Aorta (tissue), 5 donors: ENCODE results near the gene ZCCHC17. TPM values are rescaled to one million over a fixed set of nuclear protein-coding genes. Genes with fewer than 3 reads are reported as not detected.

ENCODE experiments used
- ATAC-seq: fragments of 200-7000 bp; cut with Tn5 transposase; one replicate; pipeline ENCODE4 v1.9.1; 2022; ENCODE audit warnings: moderate library complexity; ENCODE audit not compliant: low FRiP score
- DNase-seq, 2 donors: peaks; one replicate each; pipeline ENCODE4 v3.0.0-alpha.2; 2020
- H3K27ac ChIP-seq, 2 donors: one replicate each; pipeline ENCODE4 v1.5.1; 2013; ENCODE audit warnings: low read length in 2 of 2, mild to moderate bottlenecking in 2 of 2, moderate library complexity in 2 of 2, control low read depth in 1 of 2, inconsistent platforms in 1 of 2, low read depth in 1 of 2
- H3K27me3 ChIP-seq, 2 donors: one replicate each; pipeline ENCODE4 v1.6.1; 2013; ENCODE audit warnings: control low read depth in 1 of 2, low read length in 1 of 2, mild to moderate bottlenecking in 1 of 2, moderate library complexity in 1 of 2; ENCODE audit not compliant: insufficient read depth in 2 of 2, control insufficient read depth in 1 of 2
- H3K36me3 ChIP-seq, 2 donors: one replicate each; pipeline ENCODE4 v1.6.1; 2013; ENCODE audit warnings: control low read depth in 1 of 2, low read length in 1 of 2, mild to moderate bottlenecking in 1 of 2; ENCODE audit not compliant: insufficient read depth in 2 of 2, control insufficient read depth in 1 of 2
- H3K4me1 ChIP-seq, 2 donors: one replicate each; pipeline ENCODE4 v1.6.1; 2013; ENCODE audit warnings: low read length in 2 of 2, control low read depth in 1 of 2, mild to moderate bottlenecking in 1 of 2, moderate library complexity in 1 of 2; ENCODE audit not compliant: insufficient read depth in 2 of 2, control insufficient read depth in 1 of 2
- H3K4me3 ChIP-seq, 2 donors: one replicate each; pipeline ENCODE4 v1.5.1; 2013; ENCODE audit warnings: low read length in 2 of 2, control low read depth in 1 of 2, mild to moderate bottlenecking in 1 of 2
- H3K9me3 ChIP-seq: one replicate; pipeline ENCODE4 v1.6.1; 2013; ENCODE audit warnings: mild to moderate bottlenecking, low read length; ENCODE audit not compliant: control insufficient read depth
- WGBS, 2 donors: extraction: QIAGEN DNeasy Blood & Tissue Kit; methylation state at CpG; one replicate each; pipeline ENCODE4 v1.1.7; 2013; 5-methylcytosine and 5-hydroxymethylcytosine counted together
- intact Hi-C, 2 donors: fragments of 100-400 bp; cut with DNase I; formaldehyde crosslinking; loops; one replicate each; pipeline versions ENCODE4 v1.14.2 to v1.15.0; 2022
- polyA plus RNA-seq, 2 donors: library from polyadenylated mRNA; stranded (reverse); fragments of 200-250 nt; gene quantifications; one replicate each; pipeline ENCODE4 v1.2.3, GENCODE V29; 2013
- total RNA-seq, 2 donors: library from RNA; stranded (reverse); fragmentation: NEBNext Ultra II Directional; extraction: Animal tissue kit (Norgen Biotek cat#: 25700); gene quantifications; one replicate each; pipeline ENCODE4 v1.2.1, GENCODE V29; 2021
- donor health status: healthy with polysubstance abuse.
- donor health status: Bipolar disorder and iron deficiency.
- donor health status: DM: no; HTN: no; CAD: no.
- donor health status: DM: no; HTN: no; CAD: no.
- donor health status: DM: yes; HTN: yes; CAD: no.

Gene ZCCHC17
- total and polyA plus RNA-seq, 4 donors, result 17.7 to 31.7 (median 25.5) TPM

- intact Hi-C loops, result no loop called here
- ATAC-seq (no peak), DNase-seq (no peak)
- no peaks in the 10 kb centered on the region for H3K27me3 ChIP-seq
- H3K27ac ChIP-seq, result no peak overlapping the region
- 75 to 77% methylated on average over 10 of the region's 10 CpGs for WGBS, 2 donors
- no peaks in the 10 kb centered on the region for H3K36me3 ChIP-seq
- no peaks in the 10 kb centered on the region for H3K9me3 ChIP-seq
- no peak overlapping the region for H3K4me3 ChIP-seq
- no peaks in the 10 kb centered on the region for H3K4me1 ChIP-seq
Measured at GRCh38 chr1:31387612-31388011, 90.8 kb downstream of the ZCCHC17 start.

GRCh38 chr1:31389616-31390015 is 92.8 kb downstream of the ZCCHC17 start:
- intact Hi-C loops, result loop anchor here in 1 of 2 donors (5.0 kb wide), 1 partner anchor 158 kb away; no protein-coding TSS in a partner anchor
- no peaks in the 10 kb centered on the region for H3K9me3 ChIP-seq
- WGBS, 2 donors, result 94% methylated on average over 7 of the region's 7 CpGs
- ATAC-seq (no peak), DNase-seq (no peak)
- H3K27ac ChIP-seq, result no peak overlapping the region
- H3K4me3 ChIP-seq, result no peak overlapping the region
- no peaks in the 10 kb centered on the region for H3K27me3 ChIP-seq
- H3K36me3 ChIP-seq, result no peaks in the 10 kb centered on the region
- H3K4me1 ChIP-seq, result no peaks in the 10 kb centered on the region

GRCh38 chr1:31390071-31390470 is 93.2 kb downstream of the ZCCHC17 start:
- 93% methylated on average over 7 of the region's 7 CpGs for WGBS, 2 donors
- ATAC-seq (no peak), DNase-seq (no peak)
- no peaks in the 10 kb centered on the region for H3K4me1 ChIP-seq
- H3K36me3 ChIP-seq, result no peaks in the 10 kb centered on the region
- no peaks in the 10 kb centered on the region for H3K9me3 ChIP-seq
- intact Hi-C loops, result loop anchor here in 1 of 2 donors (5.0 kb wide), 1 partner anchor 157 kb away; no protein-coding TSS in a partner anchor
- no peak overlapping the region for H3K27ac ChIP-seq
- no peak overlapping the region for H3K4me3 ChIP-seq
- no peaks in the 10 kb centered on the region for H3K27me3 ChIP-seq

GRCh38 chr1:31393463-31393862 is 96.6 kb downstream of the ZCCHC17 start:
- ATAC-seq, result no peak
- H3K27ac ChIP-seq, result no peak overlapping the region
- no peak overlapping the region for H3K4me3 ChIP-seq
- H3K9me3 ChIP-seq, result no peaks in the 10 kb centered on the region
- no peaks in the 10 kb centered on the region for H3K27me3 ChIP-seq
- no peak for DNase-seq
- H3K4me1 ChIP-seq, result no peaks in the 10 kb centered on the region
- H3K36me3 ChIP-seq, result no peaks in the 10 kb centered on the region
- intact Hi-C loops, result loop anchor here in 1 of 2 donors (5.0 kb wide), 1 partner anchor 154 kb away; no protein-coding TSS in a partner anchor

GRCh38 chr1:31394584-31395193 is 97.9 kb downstream of the ZCCHC17 start:
- ATAC-seq (peak; percentile 93), DNase-seq (peak; percentile 88 to 96)
- H3K27ac ChIP-seq, result no peak overlapping the region
- H3K4me1 ChIP-seq, result no peaks in the 10 kb centered on the region
- 2 to 3% methylated on average over 35 to 36 of the region's 36 CpGs for WGBS, 2 donors
- no peaks in the 10 kb centered on the region for H3K36me3 ChIP-seq
- no peaks in the 10 kb centered on the region for H3K27me3 ChIP-seq
- H3K9me3 ChIP-seq, result no peaks in the 10 kb centered on the region
- H3K4me3 ChIP-seq, result peak overlapping the region in 1 of 2 donors; percentile 34
- intact Hi-C loops, result loop anchor here in 1 of 2 donors (1.0 to 5.0 kb wide), 2 partner anchors 28 to 153 kb away; no protein-coding TSS in a partner anchor

- H3K4me3 ChIP-seq, result no peak overlapping the region
- DNase-seq (no peak), ATAC-seq (no peak)
- no peaks in the 10 kb centered on the region for H3K9me3 ChIP-seq
- intact Hi-C loops, result no loop called here
- H3K27ac ChIP-seq, result no peak overlapping the region
- no peaks in the 10 kb centered on the region for H3K36me3 ChIP-seq
- 95 to 98% methylated on average over 3 of the region's 3 CpGs for WGBS, 2 donors
- H3K4me1 ChIP-seq, result no peaks in the 10 kb centered on the region
- no peaks in the 10 kb centered on the region for H3K27me3 ChIP-seq
Measured at GRCh38 chr1:31396633-31397351, 100.0 kb downstream of the ZCCHC17 start.

- Histone ChIP-seq H3K4me3 (no peak overlapping the region), H3K4me1 (no peaks in the 10 kb centered on the region), H3K27ac (no peak overlapping the region), H3K36me3 (no peaks in the 10 kb centered on the region), H3K27me3 (no peaks in the 10 kb centered on the region), H3K9me3 (no peaks in the 10 kb centered on the region)
- ATAC-seq (no peak), DNase-seq (no peak)
- 82 to 88% methylated on average over 4 of the region's 4 CpGs for WGBS, 2 donors
- intact Hi-C loops, result no loop called here
Measured at GRCh38 chr1:31397360-31398095, 100.7 kb downstream of the ZCCHC17 start.

- Histone ChIP-seq H3K4me3 (no peak overlapping the region), H3K27me3 (no peaks in the 10 kb centered on the region), H3K36me3 (no peaks in the 10 kb centered on the region), H3K9me3 (no peaks in the 10 kb centered on the region), H3K27ac (no peak overlapping the region), H3K4me1 (no peaks in the 10 kb centered on the region)
- DNase-seq (no peak), ATAC-seq (no peak)
- WGBS, 2 donors, result 96 to 97% methylated on average over 2 of the region's 2 CpGs
- intact Hi-C loops, result no loop called here
Measured at GRCh38 chr1:31398246-31398645, 101.4 kb downstream of the ZCCHC17 start.
